DND-41 (cell line): ENCODE results near the gene TM4SF20.

Experiments used
- ATAC-seq: fragments of 200-7000 bp; cut with Tn5 transposase; 3 replicates; pipeline ENCODE4 v1.9.1; 2021; ENCODE audit warnings: low read depth; ENCODE audit not compliant: insufficient read depth
- DNase-seq: peaks from one replicate; pipeline ENCODE4 v3.0.0-alpha.2; 2020
- H2AFZ ChIP-seq: 2 replicates; pipeline ENCODE4 v1.6.0; 2012; ENCODE audit warnings: low read depth, low read length
- H3K27ac ChIP-seq: 2 replicates; pipeline ENCODE4 v1.5.1; 2012; ENCODE audit warnings: low read length, inconsistent platforms
- H3K27me3 ChIP-seq: fragments of 200-600 bp; sonication (generic); 2 replicates; pipeline ENCODE4 v1.6.0; 2012; ENCODE audit warnings: low read length, mild to moderate bottlenecking, inconsistent platforms; ENCODE audit not compliant: insufficient read depth, poor library complexity
- H3K36me3 ChIP-seq: 2 replicates; pipeline ENCODE4 v1.5.1; 2012; ENCODE audit warnings: low read length, inconsistent platforms; ENCODE audit not compliant: insufficient read depth
- H3K4me1 ChIP-seq: 2 replicates; pipeline ENCODE4 v1.5.1; 2012; ENCODE audit warnings: mild to moderate bottlenecking, low read length; ENCODE audit not compliant: insufficient read depth
- H3K4me2 ChIP-seq: 2 replicates; pipeline ENCODE4 v1.6.0; 2012; ENCODE audit warnings: mild to moderate bottlenecking, moderate library complexity, low read length, inconsistent platforms; ENCODE audit not compliant: insufficient read depth
- H3K4me3 ChIP-seq, 2 experiments: fragments of 200-600 bp in 1 of 2; shearing (Covaris generic) in 1 of 2; 2 replicates each; pipeline ENCODE4 v1.5.1; 2012 to 2016; ENCODE audit warnings: inconsistent platforms in 2 of 2, low read length in 2 of 2, mild to moderate bottlenecking in 2 of 2, low read depth in 1 of 2, moderate library complexity in 1 of 2
- H3K79me2 ChIP-seq: 2 replicates; pipeline ENCODE4 v1.6.0; 2012; ENCODE audit warnings: low read length, inconsistent platforms; ENCODE audit not compliant: insufficient read depth
- H3K9ac ChIP-seq: 2 replicates; pipeline ENCODE4 v1.6.0; 2012; ENCODE audit warnings: low read depth, mild to moderate bottlenecking, inconsistent platforms, low read length, moderate library complexity
- H3K9me3 ChIP-seq: 2 replicates; pipeline ENCODE4 v1.5.1; 2012; ENCODE audit warnings: low read length, moderate library complexity, mild to moderate bottlenecking, inconsistent platforms; ENCODE audit not compliant: insufficient read depth, severe bottlenecking
- H4K20me1 ChIP-seq: 2 replicates; pipeline ENCODE4 v1.6.0; 2012; ENCODE audit warnings: low read length; ENCODE audit not compliant: insufficient read depth
- CTCF ChIP-seq: IDR thresholded peaks from 2 replicates; pipeline ENCODE4 v1.5.1; 2012; ENCODE audit warnings: borderline replicate concordance, low read length, moderate library complexity, mild to moderate bottlenecking; ENCODE audit not compliant: poor library complexity, severe bottlenecking; ENCODE audit errors: extremely low read depth
- EZH2 ChIP-seq: IDR thresholded peaks from 3 replicates; pipeline ENCODE4 v1.6.1; 2012; ENCODE audit warnings: borderline replicate concordance, low read depth, mild to moderate bottlenecking, moderate library complexity, low read length, inconsistent platforms; ENCODE audit not compliant: severe bottlenecking

Gene TM4SF20

GRCh38 chr2:227373389-227373788, 5.7 kb downstream of the TM4SF20 start:
- H3K4me2 ChIP-seq = no peak overlapping the region
- H3K27ac ChIP-seq = no peak overlapping the region
- no peaks in the 10 kb centered on the region for H3K9me3 ChIP-seq
- no peak overlapping the region for H2AFZ ChIP-seq
- no peak overlapping the region for H3K9ac ChIP-seq
- no peaks in the 10 kb centered on the region for H4K20me1 ChIP-seq
- DNase-seq (no peak), ATAC-seq (no peak)
- no peak for TF ChIP-seq EZH2
- no peak for TF ChIP-seq CTCF
- H3K79me2 ChIP-seq = no peaks in the 10 kb centered on the region
- H3K27me3 ChIP-seq = no peaks in the 10 kb centered on the region
- no peaks in the 10 kb centered on the region for H3K4me1 ChIP-seq
- no peaks in the 10 kb centered on the region for H3K36me3 ChIP-seq
- no peak overlapping the region for H3K4me3 ChIP-seq

- H4K20me1 ChIP-seq = no peaks in the 10 kb centered on the region
- H3K36me3 ChIP-seq = no peaks in the 10 kb centered on the region
- no peak overlapping the region for H3K27ac ChIP-seq
- no peak overlapping the region for H3K4me3 ChIP-seq
- ATAC-seq (no peak), DNase-seq (no peak)
- H3K4me1 ChIP-seq = no peaks in the 10 kb centered on the region
- no peaks in the 10 kb centered on the region for H3K79me2 ChIP-seq
- H3K4me2 ChIP-seq = no peak overlapping the region
- H3K27me3 ChIP-seq = no peaks in the 10 kb centered on the region
- TF ChIP-seq CTCF (no peak), EZH2 (no peak)
- H3K9ac ChIP-seq = no peak overlapping the region
- H2AFZ ChIP-seq = no peak overlapping the region
- no peaks in the 10 kb centered on the region for H3K9me3 ChIP-seq
Observed at GRCh38 chr2:227370791-227371312, 8.3 kb downstream of the TM4SF20 start.

GRCh38 chr2:227370092-227370491, 9.0 kb downstream of the TM4SF20 start:
- Histone ChIP-seq H4K20me1 (no peaks in the 10 kb centered on the region), H3K9ac (no peak overlapping the region), H3K27me3 (no peaks in the 10 kb centered on the region), H3K4me1 (no peaks in the 10 kb centered on the region), H3K36me3 (no peaks in the 10 kb centered on the region), H3K4me3 (no peak overlapping the region), H3K27ac (no peak overlapping the region), H2AFZ (no peak overlapping the region), H3K4me2 (no peak overlapping the region), H3K79me2 (no peaks in the 10 kb centered on the region), H3K9me3 (no peaks in the 10 kb centered on the region)
- TF ChIP-seq EZH2 = no peak
- TF ChIP-seq CTCF = no peak
- no peak for ATAC-seq
- no peak for DNase-seq

- DNase-seq (no peak), ATAC-seq (no peak)
- H3K4me1 ChIP-seq = no peaks in the 10 kb centered on the region
- TF ChIP-seq CTCF = no peak
- TF ChIP-seq EZH2 = no peak
- no peaks in the 10 kb centered on the region for H3K36me3 ChIP-seq
- H3K27me3 ChIP-seq = no peaks in the 10 kb centered on the region
- no peak overlapping the region for H2AFZ ChIP-seq
- H3K4me3 ChIP-seq = no peak overlapping the region
- no peaks in the 10 kb centered on the region for H4K20me1 ChIP-seq
- H3K4me2 ChIP-seq = no peak overlapping the region
- H3K79me2 ChIP-seq = no peaks in the 10 kb centered on the region
- H3K9ac ChIP-seq = no peak overlapping the region
- H3K9me3 ChIP-seq = no peaks in the 10 kb centered on the region
- H3K27ac ChIP-seq = no peak overlapping the region
Observed at GRCh38 chr2:227368574-227368973, 10.5 kb downstream of the TM4SF20 start.
